Stimulated activated CD4-positive, alpha-beta T cell treated with anti-CD3 and anti-CD28 coated beads, Interleukin-2, amount 100 ng/mL, for 48 hours (primary cell): Measurements from ENCODE around the gene HSDL1.
A peak's percentile ranks its signal among the peaks of the same experiment; 100 is the strongest.

Source experiments
- DNase-seq, 2 donors: peaks; one replicate each; pipeline ENCODE4 v3.0.0-alpha.2; 2020

HSDL1 gene

DNA sequence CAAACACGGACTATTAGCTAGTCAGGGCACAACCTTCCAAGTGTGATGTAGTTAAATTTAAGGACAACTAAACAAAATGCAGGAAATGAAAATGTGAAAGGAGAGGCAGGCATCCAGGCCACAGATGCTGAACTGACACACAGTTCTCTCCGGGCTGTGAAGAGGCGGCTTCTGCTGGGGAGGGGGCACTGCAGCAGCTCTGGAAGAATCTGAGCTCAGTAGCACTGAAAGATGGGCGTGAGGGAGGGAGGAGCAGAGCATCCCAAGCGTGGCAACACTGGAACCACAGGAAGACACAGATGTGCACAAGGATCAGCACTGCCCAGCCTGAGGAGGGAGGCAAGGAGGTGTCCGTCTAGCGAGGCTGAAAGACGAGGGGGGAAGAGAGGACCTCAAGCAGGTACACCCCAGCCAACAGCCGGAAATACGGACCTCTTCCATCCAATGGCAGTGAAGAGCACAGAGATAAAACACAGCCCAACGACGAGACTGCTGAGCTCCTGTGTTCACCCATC is 39.6 kb downstream of the HSDL1 start:
- DNase-seq = no peak

DNA sequence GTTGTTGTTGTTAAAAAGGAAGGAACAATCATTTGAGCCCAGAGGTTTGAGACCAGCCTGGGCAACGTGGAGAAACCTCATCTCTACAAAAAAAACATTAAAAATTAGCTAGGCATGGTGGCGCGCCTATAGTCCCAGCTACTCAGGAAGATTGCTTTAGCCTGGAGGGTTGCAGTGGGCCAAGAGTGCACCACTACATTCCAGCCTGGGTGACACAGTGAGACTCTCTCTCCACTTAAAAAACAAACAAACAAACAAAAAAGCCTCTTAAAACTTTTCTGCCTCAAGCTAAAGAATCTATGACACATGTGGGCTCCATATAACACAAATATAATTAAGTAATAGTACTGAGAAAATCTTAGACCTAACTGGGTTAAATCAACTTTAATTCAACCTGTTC is 40.7 kb downstream of the HSDL1 start:
- DNase-seq = no peak

DNA sequence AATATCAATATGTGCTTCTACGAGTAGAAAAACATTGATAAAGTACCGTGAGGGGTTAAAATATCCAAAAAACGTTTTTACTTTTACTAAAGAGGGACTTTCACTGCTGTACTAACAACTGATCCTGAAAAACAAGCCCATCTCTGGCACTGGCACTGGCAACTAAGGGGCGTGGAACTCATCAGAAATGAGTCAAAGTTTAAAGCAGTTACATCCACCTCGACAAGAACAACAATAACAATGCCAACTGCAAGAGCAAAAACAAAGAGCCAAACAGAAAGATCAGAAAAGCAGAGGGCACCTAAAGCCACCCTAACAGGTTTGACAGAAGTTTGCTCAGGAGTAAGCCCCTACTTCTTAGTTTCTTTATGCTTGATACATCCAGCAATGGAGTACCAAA is 41.3 kb downstream of the HSDL1 start:
- DNase-seq = no peak

DNA sequence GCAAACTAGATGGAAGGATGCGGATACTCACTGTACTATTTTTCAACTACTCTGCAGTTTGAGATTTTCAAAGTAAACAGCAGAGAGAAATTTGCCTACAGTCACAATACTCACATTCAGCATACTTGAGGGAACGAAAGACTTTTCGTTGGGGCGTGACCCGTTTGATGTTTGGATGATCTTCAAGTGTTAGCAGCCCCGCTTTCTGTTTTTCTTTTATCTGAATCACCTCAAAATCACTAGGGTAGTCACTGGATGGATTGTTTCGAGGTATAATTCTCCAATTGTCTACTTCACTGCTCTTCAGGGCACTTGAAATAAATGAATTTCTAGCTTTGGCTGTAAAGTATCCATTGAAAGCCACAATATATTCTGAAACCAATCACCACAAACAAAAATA is 46.0 kb downstream of the HSDL1 start:
- DNase-seq = no peak

DNA sequence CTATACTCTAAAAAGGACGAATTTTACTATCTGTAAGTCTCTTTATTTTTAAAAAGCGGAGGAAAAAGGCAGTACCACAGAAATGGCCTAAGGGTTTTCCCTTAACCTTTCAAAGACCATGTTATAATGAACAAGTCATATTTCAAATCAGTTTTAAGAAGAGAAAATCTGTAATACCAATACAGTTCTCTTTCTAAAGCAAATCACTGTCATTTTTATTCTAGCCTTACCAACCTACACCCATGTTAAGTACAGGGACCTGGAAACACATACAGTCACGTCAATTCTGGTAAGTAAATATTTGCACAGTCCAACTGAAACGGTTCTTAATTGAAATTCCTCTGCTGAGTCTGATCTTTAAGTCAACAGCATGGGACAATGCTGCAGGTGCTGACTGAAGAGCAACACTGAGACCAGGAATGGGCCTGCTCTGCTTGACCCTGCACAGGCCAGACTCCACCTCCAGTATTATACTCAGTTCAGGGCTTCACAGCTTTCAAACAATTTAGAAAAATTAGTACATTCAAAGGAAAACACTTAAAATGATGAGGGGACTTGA is 48.5 kb downstream of the HSDL1 start:
- DNase-seq = no peak

DNA sequence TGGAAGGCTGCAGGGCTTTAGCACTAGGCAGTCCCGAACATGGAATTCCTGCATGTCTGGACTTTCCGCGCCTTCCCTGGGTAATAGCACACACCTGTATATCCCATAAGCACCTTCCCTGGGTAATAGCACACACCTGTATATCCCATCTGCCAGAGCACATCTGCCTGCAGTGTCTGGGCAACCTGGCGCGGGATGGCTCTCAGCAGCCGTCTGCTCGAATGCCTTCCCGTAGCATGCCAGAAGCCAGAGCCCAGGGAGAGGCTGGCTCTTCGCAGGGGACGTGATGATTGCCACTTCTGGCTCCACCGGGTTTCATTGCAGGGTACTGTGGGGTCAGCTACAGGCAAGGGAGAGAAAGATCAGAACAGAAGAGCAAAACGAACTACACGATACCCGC is 49.5 kb downstream of the HSDL1 start:
- no peak for DNase-seq

DNA sequence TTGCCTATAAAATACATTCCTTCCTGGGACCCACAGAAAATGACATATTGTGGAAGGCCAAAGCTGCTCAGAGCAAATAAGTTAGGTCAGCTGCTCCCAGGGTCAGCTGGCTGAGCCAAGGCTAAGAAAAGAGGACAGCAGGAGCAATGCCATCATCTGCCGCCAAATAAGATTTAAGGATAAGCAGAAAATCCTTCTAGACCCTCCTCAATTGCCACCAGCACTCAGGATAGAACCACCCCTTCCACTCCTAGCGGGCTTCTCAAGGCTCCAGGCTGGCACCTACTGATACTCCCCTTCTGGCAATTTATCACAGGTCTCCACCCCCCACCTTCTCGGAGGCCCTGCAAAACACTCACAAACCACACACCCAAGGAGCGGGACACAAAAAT is 51.1 kb downstream of the HSDL1 start:
- no peak for DNase-seq

DNA sequence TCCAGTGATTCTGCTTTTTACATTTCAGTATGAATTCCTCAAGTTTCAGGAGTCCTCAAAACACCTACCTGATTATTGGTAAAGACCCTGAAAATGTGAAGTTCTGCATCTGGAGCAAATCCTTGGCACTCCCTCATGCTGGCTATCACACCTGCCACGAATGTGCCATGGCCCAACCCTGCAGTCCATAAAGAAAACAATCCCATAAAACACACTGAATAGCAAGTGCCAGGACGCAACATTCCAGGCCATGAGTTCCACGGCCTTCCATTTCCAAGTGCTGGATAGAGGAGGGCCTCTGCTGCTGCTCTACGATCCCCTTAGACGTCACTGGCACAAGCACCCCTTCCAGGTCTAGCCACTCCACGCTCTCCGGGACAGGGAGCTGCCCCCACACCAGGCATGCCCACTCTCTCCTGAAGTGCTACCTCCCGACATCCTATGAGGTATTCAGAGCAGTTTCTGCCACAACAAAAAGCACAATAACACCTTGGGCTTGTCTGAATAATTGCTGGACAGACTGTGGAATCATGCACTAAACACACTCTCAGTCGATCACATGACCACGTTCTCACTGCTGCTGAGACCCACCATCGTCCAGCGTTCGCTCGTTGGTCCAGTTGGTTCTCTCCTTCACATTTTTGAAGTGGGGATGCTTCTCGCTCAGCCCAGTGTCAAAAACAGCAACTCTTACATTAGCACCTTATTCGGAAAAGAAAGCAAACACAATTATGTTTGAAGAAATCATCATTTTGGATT is 51.7 kb downstream of the HSDL1 start:
- DNase-seq = no peak

DNA sequence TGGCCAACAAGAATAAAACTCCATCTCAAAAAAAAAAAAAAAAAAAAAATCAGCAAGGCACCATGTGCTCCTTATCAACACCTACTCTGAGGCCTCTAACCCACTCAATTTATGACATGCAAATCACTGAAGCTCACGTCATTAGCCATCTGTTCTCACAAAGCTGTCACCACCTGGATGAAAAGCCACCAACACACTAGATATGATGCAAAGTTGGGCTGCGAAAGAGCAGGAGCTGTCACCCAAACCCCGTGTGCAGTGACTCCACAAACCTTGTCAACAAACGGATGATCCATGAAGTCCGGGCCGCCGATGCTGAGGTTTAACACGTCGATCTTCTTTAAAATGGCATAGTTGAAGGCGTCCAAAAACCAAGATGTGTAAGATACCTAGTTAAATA is 53.5 kb downstream of the HSDL1 start:
- DNase-seq = no peak

DNA sequence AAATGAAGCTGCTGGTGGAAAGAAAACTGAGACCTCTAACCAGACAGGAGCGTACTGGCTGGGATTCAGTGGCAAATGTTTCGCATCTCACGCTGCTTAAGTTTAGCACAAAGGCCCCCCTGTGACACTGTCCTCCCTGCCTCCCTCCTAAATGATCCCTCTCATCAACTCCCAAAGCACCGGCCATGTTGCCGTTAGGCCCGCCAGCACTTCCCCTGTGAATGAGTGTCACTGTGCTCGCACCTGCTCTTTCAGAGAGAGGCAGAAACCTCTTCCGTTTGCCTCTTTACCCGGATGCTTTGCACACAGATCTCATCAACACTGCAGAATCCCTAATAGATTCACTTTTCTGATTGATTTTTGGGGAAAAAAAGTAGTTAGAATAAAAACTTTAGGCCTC is 54.8 kb downstream of the HSDL1 start:
- DNase-seq = no peak

DNA sequence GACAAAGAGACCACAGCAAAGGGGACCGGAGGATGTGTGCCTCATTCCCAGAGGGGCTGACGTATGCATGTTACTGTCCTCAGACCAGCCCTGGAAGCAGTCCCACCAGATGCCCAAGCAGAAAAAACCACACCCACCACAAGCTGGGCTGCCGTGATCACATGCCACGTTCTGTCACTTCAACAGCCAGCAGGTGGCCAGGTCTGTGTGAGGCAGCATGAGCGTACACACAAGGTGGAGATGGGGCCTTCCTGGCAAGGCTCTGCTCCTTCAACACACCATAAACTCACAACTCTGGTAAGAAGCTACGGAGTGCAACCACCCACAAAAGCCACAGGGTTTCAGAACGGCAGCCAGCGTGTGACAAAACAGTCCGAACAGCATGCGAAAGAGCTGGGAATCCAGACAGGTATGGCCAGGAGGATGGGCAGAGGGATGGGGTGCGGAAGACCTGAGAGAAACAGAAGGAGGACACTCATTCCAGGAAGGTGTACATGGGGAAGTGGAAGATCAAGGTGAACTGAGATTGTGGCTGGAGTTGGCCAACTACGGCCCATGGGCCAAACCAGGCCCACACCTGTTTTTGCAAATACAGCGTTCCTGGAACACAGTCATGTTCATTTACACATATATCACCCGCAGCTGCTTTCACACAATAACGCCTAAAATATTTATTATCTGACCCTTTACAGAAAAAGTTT is 56.1 kb downstream of the HSDL1 start:
- peak; percentile 27 to 37 for DNase-seq

DNA sequence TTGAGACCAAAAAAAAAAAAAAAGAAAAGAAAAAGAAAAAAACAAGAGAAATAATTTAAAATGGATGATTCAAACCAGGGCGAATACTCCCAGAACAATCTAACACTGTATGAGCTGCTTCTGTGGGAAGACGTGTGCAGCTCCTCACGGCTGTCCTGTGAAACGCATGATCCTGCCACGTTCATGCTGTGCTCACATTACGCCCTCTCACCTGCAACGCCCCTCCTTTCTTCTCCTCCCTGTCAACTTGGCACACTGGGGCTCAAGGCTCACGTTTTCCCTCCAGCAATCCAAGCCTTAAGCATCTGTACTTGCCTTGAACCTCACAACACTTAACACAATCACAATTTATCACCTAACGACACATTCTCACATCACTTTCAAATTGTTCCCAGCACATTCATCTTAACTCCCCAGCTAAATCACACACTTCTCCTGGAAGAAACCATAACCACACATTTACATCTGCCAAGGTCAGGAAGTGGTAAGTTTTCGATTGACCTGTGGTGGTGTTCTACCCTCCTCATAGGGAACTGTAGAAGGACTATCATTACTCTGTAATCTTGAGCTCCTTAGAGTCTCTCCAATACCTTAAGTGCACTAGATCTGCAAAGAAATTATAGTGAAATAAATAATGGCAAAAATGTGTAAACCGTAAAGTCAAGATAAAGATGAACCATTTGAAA is 57.4 kb downstream of the HSDL1 start:
- no peak for DNase-seq

DNA sequence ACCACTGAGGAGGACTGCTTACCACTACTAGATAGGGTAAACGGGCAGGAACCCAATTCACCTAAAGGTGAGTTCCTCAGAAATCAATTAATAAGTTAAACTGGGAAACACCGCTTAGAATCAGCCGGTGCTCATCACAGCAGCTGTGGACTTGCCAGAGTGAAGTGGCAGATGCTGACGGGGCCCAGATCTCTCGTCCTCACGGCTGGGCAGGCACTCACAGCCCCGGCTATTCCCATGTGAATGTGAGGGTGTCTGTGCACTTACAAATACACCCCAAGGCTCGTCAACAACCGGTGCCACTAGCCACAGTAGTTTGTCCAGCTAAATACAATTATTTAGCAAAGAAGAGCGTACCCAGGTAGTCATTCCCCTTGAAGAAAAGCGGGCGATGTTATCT is 58.0 kb downstream of the HSDL1 start:
- DNase-seq = no peak

DNA sequence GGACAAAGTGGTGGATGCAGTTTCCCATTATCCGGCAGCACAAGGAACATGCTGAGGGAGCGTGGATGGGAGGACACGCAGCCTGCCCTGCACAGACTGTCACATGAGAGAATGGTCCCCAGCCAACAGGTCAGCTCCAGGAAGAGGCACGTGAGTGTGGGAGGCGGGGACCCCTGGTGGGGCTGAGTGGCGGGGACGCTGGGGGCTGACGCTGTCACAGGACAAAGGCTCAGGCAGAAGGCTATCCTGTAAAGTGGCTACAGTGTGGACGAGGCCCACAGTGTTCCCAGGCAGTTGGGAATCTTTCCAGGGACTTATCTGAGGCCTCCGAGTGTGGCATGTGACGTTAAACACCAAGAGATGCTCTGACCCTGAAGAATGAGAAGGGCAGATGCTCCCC is 58.6 kb downstream of the HSDL1 start:
- DNase-seq = no peak

DNA sequence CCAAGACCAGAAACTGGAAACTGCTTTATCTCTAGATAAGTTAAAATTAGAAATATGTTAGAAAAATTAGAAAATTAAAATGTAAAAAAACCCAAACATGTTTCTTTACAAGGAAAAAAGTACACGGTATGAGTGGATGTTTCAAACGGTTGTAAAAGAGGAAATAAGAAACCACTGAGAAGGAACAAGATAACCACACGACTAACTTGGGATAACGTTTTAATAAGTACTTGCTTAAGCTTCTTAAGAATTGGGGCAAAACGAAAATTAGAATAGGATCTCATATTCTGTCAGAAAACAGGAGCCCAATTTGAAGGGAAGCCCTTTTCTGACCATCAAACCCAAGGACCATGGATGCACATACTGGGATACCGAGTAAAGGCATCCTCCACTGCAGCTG is 59.2 kb downstream of the HSDL1 start:
- no peak for DNase-seq

DNA sequence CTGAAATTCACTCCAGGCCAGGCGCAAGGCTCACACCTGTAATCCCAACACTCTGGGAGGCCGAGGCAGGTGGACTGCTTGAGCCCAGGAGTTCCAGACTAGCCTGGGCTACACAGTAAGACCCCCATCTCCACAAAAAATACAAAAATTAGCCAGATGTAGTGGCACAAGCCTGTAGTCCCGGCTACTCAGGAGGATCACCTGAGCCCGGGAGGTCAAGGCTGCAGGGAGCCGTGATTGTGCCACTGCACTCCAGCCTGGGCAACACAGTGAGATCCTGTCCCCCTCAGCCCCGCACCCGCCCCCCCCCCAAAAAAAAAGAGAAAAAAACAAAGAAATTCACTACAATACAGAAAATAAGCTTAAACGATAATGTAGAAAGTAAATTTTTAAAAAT is 59.7 kb downstream of the HSDL1 start:
- DNase-seq = no peak

DNA sequence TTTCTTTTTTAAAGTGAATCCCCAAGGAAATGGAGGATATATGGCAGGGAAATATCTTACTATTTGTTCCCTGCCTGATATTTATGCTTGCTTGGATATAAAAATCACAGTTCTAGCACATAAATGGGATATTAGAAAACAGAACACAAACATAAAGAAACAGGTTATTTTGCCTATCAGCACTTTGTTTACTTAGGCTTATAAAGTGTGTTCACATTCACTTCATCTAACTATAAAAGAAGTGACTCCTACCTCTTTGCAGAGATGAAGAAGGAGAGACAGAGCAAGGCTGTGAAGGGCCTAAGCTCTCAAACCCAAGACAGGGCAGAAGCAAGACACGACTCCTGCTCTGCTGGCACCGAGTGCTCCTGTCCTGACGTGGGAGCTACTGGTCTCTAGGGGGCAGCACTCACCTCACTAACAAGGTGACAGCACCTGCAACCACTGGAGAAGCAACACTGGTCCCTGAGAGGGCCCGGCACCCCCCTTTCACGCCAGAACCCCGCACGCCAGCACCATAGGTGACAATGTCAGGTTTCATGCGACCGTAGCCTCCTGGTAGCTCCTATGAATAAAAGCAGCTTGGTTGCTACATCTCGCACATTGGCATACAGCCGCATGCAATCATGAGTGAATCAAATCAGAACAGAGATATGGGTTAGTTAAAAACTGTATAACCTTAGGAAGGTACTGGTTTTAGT is 60.3 kb downstream of the HSDL1 start:
- DNase-seq = peak; percentile 61 to 63

DNA sequence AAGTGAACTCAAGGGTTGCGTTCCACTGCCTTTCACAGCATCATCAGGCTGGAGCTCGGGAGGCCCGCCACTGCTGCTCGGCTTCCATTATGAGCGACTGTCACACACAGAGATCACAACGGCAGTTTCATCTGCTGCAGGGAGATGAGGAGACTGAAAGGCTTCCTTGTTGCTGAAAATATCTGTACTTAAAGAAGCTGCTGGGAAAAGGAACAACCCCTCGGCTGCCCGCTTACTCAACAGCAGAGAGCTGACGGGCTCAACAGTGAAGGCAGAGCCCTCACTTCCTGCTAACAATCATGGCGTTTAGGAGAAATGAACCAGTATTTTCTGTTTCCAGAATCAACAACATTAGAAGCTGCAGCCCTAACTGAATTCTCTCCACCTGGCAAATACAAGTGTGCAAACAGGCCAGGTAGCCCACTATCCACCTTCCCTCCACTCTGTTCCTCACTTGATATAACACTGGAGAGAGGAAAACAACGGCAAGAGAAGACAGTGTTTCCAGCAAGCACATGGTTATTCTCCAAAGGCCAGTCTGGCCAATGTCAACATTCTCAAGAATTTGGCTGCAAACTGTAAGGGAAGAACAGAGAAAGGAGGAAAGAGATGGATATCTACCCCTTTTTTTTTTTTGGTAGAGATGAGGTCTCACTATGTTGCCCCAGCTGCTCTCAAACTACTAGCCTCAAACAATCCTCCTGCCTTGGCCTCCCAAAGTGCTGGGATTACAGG is 62.0 kb downstream of the HSDL1 start:
- no peak for DNase-seq

DNA sequence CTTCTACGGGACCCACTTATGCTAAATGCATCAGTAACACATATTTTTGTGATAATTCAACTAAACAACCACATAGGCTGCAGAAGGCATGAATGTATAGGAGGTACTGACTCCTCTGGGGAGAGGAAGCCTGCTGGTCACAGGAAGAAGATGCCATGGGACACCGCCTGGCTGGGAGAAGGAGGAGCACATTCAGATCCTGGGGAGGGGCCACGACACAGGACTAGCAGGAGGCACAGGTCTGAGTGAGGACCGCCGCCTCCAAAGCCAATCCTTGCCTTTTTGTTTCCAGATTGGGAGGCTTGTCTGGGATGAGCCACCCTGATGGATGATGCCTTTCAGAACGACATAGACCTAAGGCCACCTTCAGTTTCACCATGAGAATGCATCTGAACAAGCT is 62.9 kb downstream of the HSDL1 start:
- DNase-seq = no peak

DNA sequence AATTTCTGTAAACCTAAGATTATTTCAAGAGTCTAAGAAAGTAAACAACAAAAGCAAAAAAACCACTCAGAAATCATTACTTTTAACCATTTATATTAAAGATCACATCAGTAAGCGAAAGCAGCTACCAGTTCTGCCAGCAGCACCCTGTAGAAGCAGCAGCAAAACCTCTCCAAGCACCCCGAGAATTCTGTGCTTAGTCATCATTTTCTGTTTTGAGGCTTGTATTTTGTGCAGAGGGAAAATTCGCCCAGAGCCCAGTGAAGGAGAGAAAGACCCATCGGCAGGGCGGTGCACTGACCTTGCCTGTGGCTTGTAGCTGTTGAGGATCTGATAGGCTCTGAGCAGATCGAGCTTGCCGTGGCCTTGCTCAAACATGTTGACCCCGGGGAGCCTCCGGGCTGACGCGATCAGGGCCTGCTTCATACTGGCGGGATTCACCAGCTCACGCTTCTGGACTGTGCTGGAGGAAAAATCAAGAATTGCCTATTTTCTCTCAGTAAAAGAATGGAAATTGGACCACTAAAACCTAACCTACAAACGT is 63.5 kb downstream of the HSDL1 start:
- DNase-seq = no peak

DNA sequence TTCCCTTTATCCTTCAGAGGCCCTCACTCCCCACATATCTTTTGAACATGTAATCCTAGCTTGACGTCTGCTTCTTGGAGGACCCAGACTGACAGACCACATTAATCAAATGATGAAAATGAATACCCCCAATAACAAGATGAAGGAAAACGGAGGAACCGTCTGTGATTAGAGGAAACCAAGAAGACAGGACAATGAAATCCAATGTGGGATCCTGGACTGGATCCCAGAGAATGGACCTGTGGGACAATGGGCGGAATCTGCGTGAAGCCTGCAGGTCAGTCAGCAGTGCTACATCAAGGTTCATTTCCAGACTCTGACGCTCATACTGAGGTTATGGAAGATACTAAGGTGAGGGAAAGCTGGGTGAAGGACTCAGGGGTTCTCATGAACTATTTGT is 64.2 kb downstream of the HSDL1 start:
- no peak for DNase-seq

DNA sequence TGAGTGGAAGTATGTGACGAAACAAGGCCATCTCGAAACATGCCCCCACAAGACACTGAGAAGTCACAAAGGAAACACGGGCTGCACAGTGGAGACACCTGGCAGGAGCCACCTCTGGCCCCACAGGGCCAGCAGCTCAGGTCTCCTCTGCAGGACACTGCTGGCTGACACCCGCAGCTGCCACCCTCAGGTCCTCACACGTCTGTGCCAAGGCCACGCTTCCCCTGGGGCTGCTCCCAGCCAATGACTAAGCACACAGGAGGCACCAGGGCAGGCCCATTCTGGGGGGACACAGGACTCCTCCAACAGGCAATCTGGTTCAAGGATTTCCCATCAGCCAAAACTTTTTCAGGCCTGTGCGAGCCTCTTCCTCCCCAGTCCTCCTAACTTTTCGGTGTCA is 64.6 kb downstream of the HSDL1 start:
- no peak for DNase-seq
